GM12878 (cell line): ENCODE results near the gene ANKS1A. TPM values are rescaled to one million over a fixed set of nuclear protein-coding genes. Genes with fewer than 3 reads are reported as not detected.

Experiments
- ATAC-seq: fragments of 200-7000 bp; cut with Tn5 transposase; 3 replicates; pipeline ENCODE4 v1.9.1; 2020; ENCODE audit warnings: mild to moderate bottlenecking, moderate library complexity
- BruUV-seq: library from RNA; stranded (reverse); fragments of 400-500 nt; replicated peaks from 2 replicates; lab custom pipeline; 2021; lab: Mats Ljungman, UMichigan
- CTCF ChIA-PET: fragments of 300-600 bp; sonication (Branson Sonifier 250); formaldehyde crosslinking; extraction: SDS; loops from one replicate; lab custom pipeline; 2021; ENCODE audit warnings: inconsistent platforms; lab: Yijun Ruan, JAX
- POLR2A ChIA-PET: fragments of 350-600 bp; formaldehyde crosslinking; extraction: SDS; loops from one replicate; lab custom pipeline; 2021; ENCODE audit warnings: inconsistent platforms; lab: Charles Lee
- RAD21 ChIA-PET: fragments of 300-600 bp; sonication (Branson Sonifier 250); formaldehyde crosslinking; loops from one replicate; lab custom pipeline; 2023; ENCODE audit warnings: antibody characterized with exemption; ENCODE audit not compliant: unreplicated experiment; lab: Charles Lee
- SMC1A ChIA-PET: fragments of 300-600 bp; sonication (Branson Sonifier 250); formaldehyde crosslinking; loops from one replicate; lab custom pipeline; 2023; ENCODE audit not compliant: unreplicated experiment, uncharacterized antibody; lab: Charles Lee
- DNase-seq: peaks from one replicate; pipeline ENCODE4 v3.0.0-alpha.2; 2011; ENCODE audit warnings: low read depth, low spot score
- FAIRE-seq: peaks from 3 replicates; lab custom pipeline; 2011; peaks lifted over from hg19 to GRCh38; lab: Jason Lieb, UNC
- H2AFZ ChIP-seq: 2 replicates; pipeline ENCODE4 v1.6.0; 2011; ENCODE audit warnings: low read depth, low read length, control low read depth; ENCODE audit not compliant: control insufficient read depth
- H3K27ac ChIP-seq: 2 replicates; pipeline ENCODE4 v1.5.1; 2011; ENCODE audit warnings: control low read depth; ENCODE audit not compliant: control insufficient read depth, insufficient read depth
- H3K27me3 ChIP-seq, 2 experiments: replicated peaks in 1 of 2; 2 replicates each; pipeline versions ENCODE4 v1.6.0 to v1.6.1; 2011; ENCODE audit warnings: low read length in 1 of 2; ENCODE audit not compliant: control insufficient read depth in 2 of 2, insufficient read depth in 2 of 2
- H3K36me3 ChIP-seq, 2 experiments: 2 replicates each; pipeline ENCODE4 v1.5.1; 2011; ENCODE audit warnings: low read length in 1 of 2; ENCODE audit not compliant: control insufficient read depth in 2 of 2, insufficient read depth in 2 of 2
- H3K4me1 ChIP-seq: 2 replicates; pipeline ENCODE4 v1.6.1; 2011; ENCODE audit warnings: mild to moderate bottlenecking, low read length, moderate library complexity, mixed read lengths; ENCODE audit not compliant: control insufficient read depth, insufficient read depth
- H3K4me2 ChIP-seq: 2 replicates; pipeline ENCODE4 v1.6.0; 2011; ENCODE audit warnings: control low read depth; ENCODE audit not compliant: control insufficient read depth, insufficient read depth
- H3K4me3 ChIP-seq: fragments of 200-600 bp; sonication (generic); 2 replicates; pipeline ENCODE4 v1.5.1; 2016
- H3K79me2 ChIP-seq: 2 replicates; pipeline ENCODE4 v1.6.0; 2011; ENCODE audit warnings: low read length; ENCODE audit not compliant: control insufficient read depth, insufficient read depth
- H3K9ac ChIP-seq: 2 replicates; pipeline ENCODE4 v1.8.0; 2011; ENCODE audit warnings: low read length, control low read depth, mixed read lengths; ENCODE audit not compliant: control insufficient read depth, insufficient read depth
- H3K9me3 ChIP-seq: replicated peaks from 3 replicates; pipeline ENCODE4 v1.5.1; 2011; ENCODE audit warnings: mild to moderate bottlenecking, low read length; ENCODE audit not compliant: control insufficient read depth, insufficient read depth
- H4K20me1 ChIP-seq: 2 replicates; pipeline ENCODE4 v1.6.0; 2011; ENCODE audit not compliant: control insufficient read depth, insufficient read depth
- DPF2 ChIP-seq: fragments of 450-650 bp; IDR thresholded peaks from 2 replicates; pipeline ENCODE4 v1.6.1; 2017; ENCODE audit warnings: mild to moderate bottlenecking
- E2F4 ChIP-seq: IDR thresholded peaks from 2 replicates; pipeline ENCODE4 v1.6.1; 2012; ENCODE audit warnings: low read depth, low read length, improper control_type of control experiment
- EGR1 ChIP-seq, 2 experiments: IDR thresholded peaks; 1 replicate in 1 of 2; 2 replicates in 1 of 2; pipeline ENCODE4 v1.6.1; 2011 to 2012; ENCODE audit warnings: low read depth in 2 of 2, low read length in 2 of 2, borderline replicate concordance in 1 of 2, mild to moderate bottlenecking in 1 of 2, moderate library complexity in 1 of 2
- PAX8 ChIP-seq: fragments of 450-650 bp; IDR thresholded peaks from 2 replicates; pipeline ENCODE4 v1.6.1; 2017; ENCODE audit warnings: mild to moderate bottlenecking, moderate library complexity
- SMAD5 ChIP-seq: IDR thresholded peaks from 2 replicates; pipeline ENCODE4 v1.6.1; 2016; ENCODE audit warnings: antibody characterized with exemption, low read depth
- SMARCA5 ChIP-seq: fragments of 450-650 bp; IDR thresholded peaks from 2 replicates; pipeline ENCODE4 v1.6.1; 2017; ENCODE audit warnings: mild to moderate bottlenecking
- WGBS: methylation state at CpG from one replicate; pipeline ENCODE4 v1.1.6; 2016; ENCODE audit warnings: low lambda C conversion rate; ENCODE audit not compliant: insufficient replicate concordance, insufficient coverage; ENCODE audit errors: missing lambda C conversion rate; 5-methylcytosine and 5-hydroxymethylcytosine counted together
- in situ Hi-C: fragments of 300-500 bp; cut with MboI; formaldehyde crosslinking; loops from 9 replicates; pipeline ENCODE4 v1.14.3; 2018; ENCODE audit warnings: mixed read lengths
- intact Hi-C: fragments of 100-400 bp; cut with micrococcal nuclease; formaldehyde crosslinking; loops from one replicate; pipeline ENCODE4 v1.14.2; 2022; ENCODE audit not compliant: unreplicated experiment
- polyA plus RNA-seq, 11 experiments: library from polyadenylated mRNA; depleted of rRNA in 4 of 11; unstranded in 6 of 11; stranded (reverse) in 5 of 11; fragments of >200 nt; fragmentation: Nextera tagmentation in 4 of 11; fragmentation: Illumina TruSeq in 1 of 11; extraction: Ambion mirVana in 4 of 11; extraction: Trizol in 1 of 11; gene quantifications; 1 replicate in 1 of 11; 2 replicates in 10 of 11; pipeline versions ENCODE4 v1.2.1 to v1.2.3, GENCODE V29; 2011 to 2016; ENCODE audit warnings: inconsistent platforms in 2 of 11, missing spikeins in 2 of 11, low read depth in 1 of 11
- total RNA-seq, 4 experiments: library from RNA; depleted of rRNA in 3 of 4; stranded (reverse); fragments of >200 nt in 3 of 4; fragmentation: Illumina TruSeq in 1 of 4; extraction: Trizol in 1 of 4; gene quantifications; 2 replicates each; pipeline versions ENCODE4 v1.2.1 to v1.2.3, GENCODE V29; 2013 to 2021

The ANKS1A gene
- total and polyA plus RNA-seq, 10 of the 15 experiments (the other 5 are each of a cell fraction or from before 2014, with no cell fraction given), result 0.60 to 7.0 (median 3.0) TPM

- CTCF ChIA-PET, result no interaction called here
- in situ Hi-C loops, result no loop called here
- no peak for FAIRE-seq
These were observed 152.2 kb downstream of the ANKS1A start for GRCh38 chr6:35041086-35041861.

More at GRCh38 chr6:35041086-35041861, 152.2 kb downstream of the ANKS1A start:
- H3K27me3 ChIP-seq, result no peaks in the 10 kb centered on the region
- no peaks in the 10 kb centered on the region for H3K36me3 ChIP-seq
- ChIA-PET RAD21 (no interaction called here), SMC1A (interaction anchor here (0.8 to 1.0 kb wide), 2 partner anchors 11 to 19 kb away, joined by 3 read pairs; no protein-coding TSS in a partner anchor), POLR2A (no interaction called here)
- DNase-seq (no peak), ATAC-seq (no peak)
- intact Hi-C loops, result no loop called here
- no peaks in the 10 kb centered on the region for H4K20me1 ChIP-seq
- WGBS, result 56% methylated on average over 4 of the region's 4 CpGs
- H3K4me3 ChIP-seq, result no peak overlapping the region
- H3K9ac ChIP-seq, result no peak overlapping the region
- BruUV-seq, result no TSS peak
- peaks cover 6% of the 10 kb centered on the region for H3K4me1 ChIP-seq
- no peak for TF ChIP-seq EGR1 (IDR thresholded peaks at IDR 0.05; ENCODE audit: borderline replicate concordance in 1 of 2, low read depth in 2 of 2, low read length in 2 of 2)
- TF ChIP-seq SMARCA5, result no peak
- no peak for TF ChIP-seq E2F4
- TF ChIP-seq SMAD5, result no peak
- no peak for TF ChIP-seq DPF2
- no peak for TF ChIP-seq PAX8
- H3K4me2 ChIP-seq, result no peak overlapping the region
- H3K9me3 ChIP-seq, result no peaks in the 10 kb centered on the region
- no peaks in the 10 kb centered on the region for H3K79me2 ChIP-seq
- H3K27ac ChIP-seq, result no peak overlapping the region
- no peak overlapping the region for H2AFZ ChIP-seq
